SK-N-SH (cell line): ENCODE measurements around the gene ARF1. TPM values are rescaled to one million over a fixed set of nuclear protein-coding genes. Genes with fewer than 3 reads are reported as not detected.
A peak's percentile ranks its signal among the peaks of the same experiment; 100 is the strongest.

Experiments used
- CTCF ChIA-PET: fragments of 300-600, 350-600 bp; formaldehyde crosslinking; extraction: SDS; loops from one replicate; lab custom pipeline; 2021; lab: Yijun Ruan, JAX
- POLR2A ChIA-PET: fragments of 350-600 bp; sonication (Branson Sonifier 250); formaldehyde crosslinking; extraction: SDS; loops from one replicate; lab custom pipeline; 2020; ENCODE audit warnings: antibody characterized with exemption, inconsistent platforms; lab: Yijun Ruan, JAX
- DNase-seq: peaks from one replicate; pipeline ENCODE4 v3.0.0; 2012
- H2AFZ ChIP-seq: fragments of 200-600 bp; sonication (generic); 2 replicates; pipeline ENCODE4 v1.8.1; 2016; ENCODE audit warnings: antibody characterized with exemption, mild to moderate bottlenecking, low read depth
- H3F3A ChIP-seq: fragments of 200-600 bp; sonication (generic); replicated peaks from 2 replicates; pipeline ENCODE3; 2016; ENCODE audit warnings: antibody characterized with exemption, mild to moderate bottlenecking; ENCODE audit not compliant: insufficient read depth
- H3K27ac ChIP-seq, 2 experiments: fragments of 200-500 bp in 1 of 2; fragments of 200-600 bp in 1 of 2; sonication (Bioruptor generic) in 1 of 2; sonication (generic), shearing (Covaris generic) in 1 of 2; 2 replicates each; pipeline versions ENCODE4 v1.5.1 to v1.6.1; 2014 to 2016; ENCODE audit warnings: low read depth in 2 of 2, inconsistent platforms in 1 of 2, low read length in 1 of 2, mild to moderate bottlenecking in 1 of 2, mixed read lengths in 1 of 2
- H3K27me3 ChIP-seq: fragments of 200-600 bp; sonication (generic), shearing (Covaris generic); 2 replicates; pipeline ENCODE4 v1.6.1; 2016; ENCODE audit warnings: mixed run types; ENCODE audit not compliant: insufficient read depth
- H3K36me3 ChIP-seq, 2 experiments: fragments of 200-500 bp in 1 of 2; fragments of 200-600 bp in 1 of 2; sonication (Bioruptor generic) in 1 of 2; sonication (generic) in 1 of 2; replicated peaks in 1 of 2; 2 replicates each; pipeline versions ENCODE3 to v1.5.1; 2014 to 2016; ENCODE audit warnings: low read length in 1 of 2, mild to moderate bottlenecking in 1 of 2; ENCODE audit not compliant: insufficient read depth in 2 of 2, control insufficient read depth in 1 of 2
- H3K4me1 ChIP-seq, 2 experiments: fragments of 200-500 bp in 1 of 2; fragments of 200-600 bp in 1 of 2; sonication (Bioruptor generic) in 1 of 2; sonication (generic), shearing (Covaris generic) in 1 of 2; 2 replicates each; pipeline versions ENCODE4 v1.5.1 to v1.6.1; 2014 to 2016; ENCODE audit warnings: low read depth in 1 of 2, low read length in 1 of 2, mixed run types in 1 of 2; ENCODE audit not compliant: insufficient read depth in 2 of 2, control insufficient read depth in 1 of 2
- H3K4me2 ChIP-seq: fragments of 200-600 bp; sonication (generic), shearing (Covaris generic); 2 replicates; pipeline ENCODE4 v1.6.1; 2017; ENCODE audit warnings: mixed run types
- H3K4me3 ChIP-seq, 2 experiments: fragments of 200-500 bp in 1 of 2; fragments of 200-600 bp in 1 of 2; sonication (Bioruptor generic) in 1 of 2; sonication (generic), shearing (Covaris generic) in 1 of 2; 2 replicates each; pipeline versions ENCODE4 v1.5.1 to v1.8.1; 2014 to 2016; ENCODE audit warnings: low read depth in 2 of 2, inconsistent platforms in 1 of 2, low read length in 1 of 2, mild to moderate bottlenecking in 1 of 2, mixed read lengths in 1 of 2, moderate library complexity in 1 of 2
- H3K79me2 ChIP-seq: fragments of 200-600 bp; sonication (generic); 2 replicates; pipeline ENCODE4 v1.8.1; 2017; ENCODE audit warnings: mild to moderate bottlenecking; ENCODE audit not compliant: insufficient read depth
- H3K9ac ChIP-seq: fragments of 200-600 bp; sonication (generic); 2 replicates; pipeline ENCODE4 v1.6.1; 2017; ENCODE audit warnings: mixed run types
- H3K9me2 ChIP-seq: fragments of 200-600 bp; sonication (generic); 2 replicates; pipeline ENCODE4 v1.6.1; 2017; ENCODE audit warnings: mixed run types
- H3K9me3 ChIP-seq: fragments of 200-600 bp; sonication (generic); 2 replicates; pipeline ENCODE4 v1.6.1; 2017; ENCODE audit warnings: mixed run types, mild to moderate bottlenecking, moderate library complexity
- H4K20me1 ChIP-seq: fragments of 200-600 bp; sonication (generic); 2 replicates; pipeline ENCODE4 v1.6.1; 2017; ENCODE audit warnings: mild to moderate bottlenecking, mixed run types; ENCODE audit not compliant: insufficient read depth
- EZH2phosphoT487 ChIP-seq: fragments of 200-600 bp; sonication (generic); IDR thresholded peaks from 2 replicates; pipeline ENCODE4 v1.6.1; 2017; ENCODE audit warnings: low read depth, mixed run types, mild to moderate bottlenecking, antibody characterized with exemption, moderate library complexity, borderline replicate concordance
- GABPA ChIP-seq: IDR thresholded peaks from 2 replicates; pipeline ENCODE4 v1.4.0; 2012; ENCODE audit warnings: low read depth, mild to moderate bottlenecking
- JUND ChIP-seq: IDR thresholded peaks from 2 replicates; pipeline ENCODE4 v1.4.0; 2012
- MEF2A ChIP-seq: IDR thresholded peaks from 2 replicates; pipeline ENCODE4 v1.4.0; 2012; ENCODE audit warnings: low read depth, borderline replicate concordance
- MXI1 ChIP-seq: IDR thresholded peaks from 2 replicates; pipeline ENCODE4 v1.6.1; 2012; ENCODE audit warnings: mild to moderate bottlenecking, low read depth, low read length, improper control_type of control experiment
- NFIC ChIP-seq: IDR thresholded peaks from 2 replicates; pipeline ENCODE4 v1.4.0; 2012; ENCODE audit warnings: borderline replicate concordance
- NRF1 ChIP-seq: IDR thresholded peaks from 2 replicates; pipeline ENCODE4 v1.6.1; 2012; ENCODE audit warnings: low read depth, mild to moderate bottlenecking, low read length
- POLR2AphosphoS5 ChIP-seq: IDR thresholded peaks from 2 replicates; pipeline ENCODE4 v1.6.1; 2012; ENCODE audit warnings: low read depth, low read length
- RAD21 ChIP-seq: IDR thresholded peaks from 2 replicates; pipeline ENCODE4 v1.6.1; 2012; ENCODE audit warnings: mild to moderate bottlenecking, low read length
- RCOR1 ChIP-seq: fragments of 150-350 bp; IDR thresholded peaks from 2 replicates; pipeline ENCODE4 v1.6.1; 2017; ENCODE audit warnings: antibody characterized with exemption, low read length
- RFX5 ChIP-seq: IDR thresholded peaks from 2 replicates; pipeline ENCODE4 v1.6.1; 2012; ENCODE audit warnings: mild to moderate bottlenecking, improper control_type of control experiment, low read length
- SIN3A ChIP-seq: IDR thresholded peaks from 2 replicates; pipeline ENCODE4 v1.6.1; 2012; ENCODE audit warnings: low read depth, mild to moderate bottlenecking, low read length, moderate library complexity, borderline replicate concordance
- SMC3 ChIP-seq: IDR thresholded peaks from 2 replicates; pipeline ENCODE4 v1.6.1; 2012; ENCODE audit warnings: low read depth, low read length, improper control_type of control experiment
- TAF1 ChIP-seq: IDR thresholded peaks from 2 replicates; pipeline ENCODE4 v1.6.1; 2012; ENCODE audit warnings: low read depth, mild to moderate bottlenecking, low read length, moderate library complexity, borderline replicate concordance
- TCF12 ChIP-seq: IDR thresholded peaks from 2 replicates; pipeline ENCODE4 v1.4.0; 2012
- YY1 ChIP-seq: IDR thresholded peaks from 2 replicates; pipeline ENCODE4 v1.4.0; 2012; ENCODE audit warnings: low read depth, mild to moderate bottlenecking
- WGBS: methylation state at CpG from one replicate; pipeline ENCODE4 v1.1.6; 2017; ENCODE audit warnings: low lambda C conversion rate; 5-methylcytosine and 5-hydroxymethylcytosine counted together
- polyA plus RNA-seq, 3 experiments: library from polyadenylated mRNA; depleted of rRNA; stranded (reverse); fragments of >200 nt; gene quantifications; 2 replicates each; pipeline ENCODE4 v1.2.3, GENCODE V29; 2012
- TF ChIP-seq, protein P1 (sequence below): IDR thresholded peaks from 2 replicates; pipeline ENCODE4; 2012
- TF ChIP-seq, protein P2 (sequence below): fragments of 200-600 bp; sonication (generic); IDR thresholded peaks from 2 replicates; pipeline ENCODE4 v1.6.1; 2017; ENCODE audit warnings: antibody characterized with exemption, mild to moderate bottlenecking, moderate library complexity
- TF ChIP-seq, protein P3 (sequence below): fragments of 150-350 bp; IDR thresholded peaks from 2 replicates; pipeline ENCODE4 v1.6.1; 2017; ENCODE audit warnings: antibody characterized with exemption, low read length, low read depth, borderline replicate concordance

The ARF1 gene
- polyA plus RNA-seq, 1 of the 3 experiments (the other 2 are of a cell fraction) = 713 TPM

DNA sequence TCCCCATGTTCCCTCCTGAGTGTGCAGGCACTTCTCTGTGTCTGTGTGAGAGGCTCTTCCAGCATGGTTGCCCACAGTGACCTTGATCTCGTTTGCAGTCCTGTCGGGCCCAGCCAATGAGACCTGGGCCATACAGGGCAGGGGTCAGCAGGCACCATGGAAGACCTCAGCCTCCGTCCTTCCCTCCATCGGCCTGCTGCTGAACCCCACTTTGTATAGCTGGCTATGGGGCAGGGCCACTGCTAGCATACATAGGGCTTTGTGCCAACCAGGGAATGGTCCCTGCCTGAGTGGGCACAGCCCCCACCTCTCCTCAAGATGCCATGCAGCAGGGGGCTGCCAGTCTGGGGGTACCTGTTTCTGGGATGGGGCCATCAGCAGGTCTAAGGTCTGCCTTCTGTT, 16.8 kb downstream of the ARF1 start (continued):
- TF ChIP-seq, protein P1, sequence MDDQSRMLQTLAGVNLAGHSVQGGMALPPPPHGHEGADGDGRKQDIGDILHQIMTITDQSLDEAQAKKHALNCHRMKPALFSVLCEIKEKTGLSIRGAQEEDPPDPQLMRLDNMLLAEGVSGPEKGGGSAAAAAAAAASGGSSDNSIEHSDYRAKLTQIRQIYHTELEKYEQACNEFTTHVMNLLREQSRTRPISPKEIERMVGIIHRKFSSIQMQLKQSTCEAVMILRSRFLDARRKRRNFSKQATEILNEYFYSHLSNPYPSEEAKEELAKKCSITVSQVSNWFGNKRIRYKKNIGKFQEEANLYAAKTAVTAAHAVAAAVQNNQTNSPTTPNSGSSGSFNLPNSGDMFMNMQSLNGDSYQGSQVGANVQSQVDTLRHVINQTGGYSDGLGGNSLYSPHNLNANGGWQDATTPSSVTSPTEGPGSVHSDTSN = no peak
- TF ChIP-seq SIN3A = no peak

DNA sequence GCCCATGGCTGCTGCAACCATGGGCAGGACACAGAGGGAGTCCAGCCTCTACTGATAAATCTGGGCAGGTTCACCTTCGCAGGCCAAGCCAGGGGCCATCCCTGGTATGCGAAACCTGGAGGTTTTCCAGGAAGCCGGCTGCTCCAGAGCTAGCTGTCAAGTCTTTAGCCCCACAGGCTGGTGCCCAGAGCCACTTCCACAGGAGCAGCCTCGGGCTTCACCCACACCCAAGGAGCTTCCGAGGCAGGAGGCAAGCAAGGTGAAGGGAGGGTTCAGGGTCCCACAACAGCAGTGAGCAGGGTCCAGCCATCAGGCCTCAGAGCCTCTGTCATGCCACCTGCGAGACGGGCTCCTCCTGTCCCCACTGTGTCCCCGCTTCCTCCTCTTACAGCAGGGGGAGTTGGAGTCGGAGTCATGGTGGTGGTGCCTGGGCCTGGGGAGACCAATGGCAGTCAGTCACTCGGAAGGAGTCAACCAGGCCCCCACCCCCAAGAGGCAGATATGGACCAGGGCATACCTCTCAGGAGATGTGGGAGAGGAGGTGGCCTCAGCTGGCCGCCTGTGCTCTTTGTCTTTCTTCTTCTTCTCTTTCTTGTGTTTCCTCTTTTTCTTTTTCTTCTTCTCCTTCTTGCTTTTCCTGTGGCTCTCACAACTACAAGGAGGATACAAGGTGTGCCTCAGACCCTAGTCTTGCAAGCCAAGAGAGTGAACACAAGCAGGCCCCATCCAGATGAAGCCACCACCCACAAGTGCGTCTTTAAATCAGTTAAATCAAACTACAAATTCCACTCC, 18.5 kb downstream of the ARF1 start:
- Histone ChIP-seq H3K27me3 (no peaks in the 10 kb centered on the region), H3K36me3 (peaks cover 28 to 55% of the 10 kb centered on the region in 2 experiments), H3K27ac (peak overlapping the region in 1 of 2 experiments; percentile 11; a peak in 1 of 4 replicates), H3K4me3 (peak overlapping the region in 1 of 2 experiments; percentile 98; a peak in 1 of 4 replicates), H3K79me2 (peaks cover 73% of the 10 kb centered on the region), H4K20me1 (peaks cover 59% of the 10 kb centered on the region), H3F3A (peaks cover 31% of the 10 kb centered on the region), H3K9me2 (no peaks in the 10 kb centered on the region), H3K4me2 (peak overlapping the region; percentile 77), H3K4me1 (peaks cover 4 to 25% of the 10 kb centered on the region in 2 experiments; a peak in 3 of 4 replicates), H3K9ac (no peak overlapping the region; the same call in 1 of the 2 replicates), H2AFZ (no peak overlapping the region), H3K9me3 (no peaks in the 10 kb centered on the region)
- WGBS = 89% methylated on average over 8 of the region's 12 CpGs
- TF ChIP-seq RCOR1 (no peak), POLR2AphosphoS5 (peak; percentile 26; the same call in 1 of the 2 replicates)
- DNase-seq = peak; percentile 11
- ChIA-PET POLR2A (no interaction called here), CTCF (interaction anchor here (0.9 to 1.4 kb wide), 2 partner anchors 30 to 102 kb away, joined by 3 to 6 read pairs; no protein-coding TSS in a partner anchor)

DNA sequence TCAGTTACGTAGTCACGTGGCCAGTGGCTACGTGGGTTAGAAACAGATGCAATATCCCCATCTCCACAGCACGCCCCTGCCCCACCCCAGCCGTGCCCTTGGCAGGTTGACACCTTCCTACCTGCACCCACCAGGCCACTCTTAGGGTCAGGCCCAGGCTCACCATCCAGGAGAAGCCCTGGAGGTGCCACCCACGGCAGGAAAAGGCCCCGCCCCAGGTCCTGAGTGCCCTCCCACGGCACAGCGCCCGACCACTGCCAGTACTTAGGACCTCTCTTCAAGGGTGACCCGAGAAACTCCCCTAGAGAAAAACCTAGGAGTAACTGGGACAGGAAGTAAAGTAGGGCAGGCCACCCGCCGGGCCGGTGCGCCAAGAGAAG, 19.1 kb downstream of the ARF1 start:
- TF ChIP-seq EZH2phosphoT487 (no peak), NFIC (no peak), MEF2A (no peak), POLR2AphosphoS5 (no peak), SIN3A (no peak), SMC3 (no peak), TCF12 (no peak), YY1 (no peak), MXI1 (no peak), RFX5 (no peak), RAD21 (no peak), TAF1 (no peak), NRF1 (no peak), GABPA (no peak), JUND (no peak)
- TF ChIP-seq, protein P2, sequence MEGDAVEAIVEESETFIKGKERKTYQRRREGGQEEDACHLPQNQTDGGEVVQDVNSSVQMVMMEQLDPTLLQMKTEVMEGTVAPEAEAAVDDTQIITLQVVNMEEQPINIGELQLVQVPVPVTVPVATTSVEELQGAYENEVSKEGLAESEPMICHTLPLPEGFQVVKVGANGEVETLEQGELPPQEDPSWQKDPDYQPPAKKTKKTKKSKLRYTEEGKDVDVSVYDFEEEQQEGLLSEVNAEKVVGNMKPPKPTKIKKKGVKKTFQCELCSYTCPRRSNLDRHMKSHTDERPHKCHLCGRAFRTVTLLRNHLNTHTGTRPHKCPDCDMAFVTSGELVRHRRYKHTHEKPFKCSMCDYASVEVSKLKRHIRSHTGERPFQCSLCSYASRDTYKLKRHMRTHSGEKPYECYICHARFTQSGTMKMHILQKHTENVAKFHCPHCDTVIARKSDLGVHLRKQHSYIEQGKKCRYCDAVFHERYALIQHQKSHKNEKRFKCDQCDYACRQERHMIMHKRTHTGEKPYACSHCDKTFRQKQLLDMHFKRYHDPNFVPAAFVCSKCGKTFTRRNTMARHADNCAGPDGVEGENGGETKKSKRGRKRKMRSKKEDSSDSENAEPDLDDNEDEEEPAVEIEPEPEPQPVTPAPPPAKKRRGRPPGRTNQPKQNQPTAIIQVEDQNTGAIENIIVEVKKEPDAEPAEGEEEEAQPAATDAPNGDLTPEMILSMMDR = no peak
- TF ChIP-seq, protein P3, sequence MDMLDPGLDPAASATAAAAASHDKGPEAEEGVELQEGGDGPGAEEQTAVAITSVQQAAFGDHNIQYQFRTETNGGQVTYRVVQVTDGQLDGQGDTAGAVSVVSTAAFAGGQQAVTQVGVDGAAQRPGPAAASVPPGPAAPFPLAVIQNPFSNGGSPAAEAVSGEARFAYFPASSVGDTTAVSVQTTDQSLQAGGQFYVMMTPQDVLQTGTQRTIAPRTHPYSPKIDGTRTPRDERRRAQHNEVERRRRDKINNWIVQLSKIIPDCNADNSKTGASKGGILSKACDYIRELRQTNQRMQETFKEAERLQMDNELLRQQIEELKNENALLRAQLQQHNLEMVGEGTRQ = no peak
- H3F3A ChIP-seq = peaks cover 31% of the 10 kb centered on the region
- peaks cover 53% of the 10 kb centered on the region for H4K20me1 ChIP-seq
- H3K4me2 ChIP-seq = peak overlapping the region; percentile 77
- peak overlapping the region in 1 of 2 experiments; percentile 11; a peak in 1 of 4 replicates for H3K27ac ChIP-seq
- H3K27me3 ChIP-seq = no peaks in the 10 kb centered on the region
- no peaks in the 10 kb centered on the region for H3K9me2 ChIP-seq
- CTCF ChIA-PET = interaction anchor here (1.1 kb wide), 1 partner anchor 102 kb away, joined by 3 read pairs; no protein-coding TSS in a partner anchor
- H3K36me3 ChIP-seq = peaks cover 28 to 54% of the 10 kb centered on the region in 2 experiments
- DNase-seq = no peak
- H3K4me3 ChIP-seq = peak overlapping the region; percentile 83 to 98
- H3K9me3 ChIP-seq = no peaks in the 10 kb centered on the region
- peak overlapping the region; percentile 78; the same call in 1 of the 2 replicates for H3K9ac ChIP-seq
- WGBS = 69% methylated on average over 8 of the region's 15 CpGs
- peaks cover 4 to 25% of the 10 kb centered on the region in 2 experiments; a peak in 3 of 4 replicates for H3K4me1 ChIP-seq
- POLR2A ChIA-PET = interaction anchor here (0.9 kb wide), 1 partner anchor 20 kb away, joined by 4 read pairs; no protein-coding TSS in a partner anchor
- no peak overlapping the region for H2AFZ ChIP-seq
- peaks cover 67% of the 10 kb centered on the region for H3K79me2 ChIP-seq
